HAP-1 (cell line): ENCODE measurements around the gene GLA.

Experiments used
- DNase-seq, 2 experiments: peaks; one replicate each; pipeline ENCODE4 v3.0.0-alpha.2; 2016 to 2020; ENCODE audit warnings: low spot score in 2 of 2
- H3K27me3 ChIP-seq: fragments of 250-450 bp; sonication (Bioruptor Pico); 2 replicates; pipeline ENCODE4 v1.5.1; 2020; ENCODE audit warnings: low read depth, mild to moderate bottlenecking, moderate library complexity
- H3K36me3 ChIP-seq: fragments of 250-450 bp; sonication (Bioruptor Pico); replicated peaks from 2 replicates; pipeline ENCODE4 v1.5.1; 2020; ENCODE audit warnings: mild to moderate bottlenecking
- H3K4me1 ChIP-seq: fragments of 250-450 bp; sonication (Bioruptor Pico); 2 replicates; pipeline ENCODE4 v1.5.1; 2020; ENCODE audit warnings: mild to moderate bottlenecking
- H3K4me3 ChIP-seq: fragments of 250-450 bp; sonication (Bioruptor Pico); 2 replicates; pipeline ENCODE4 v1.5.1; 2020; ENCODE audit warnings: mild to moderate bottlenecking, moderate library complexity
- H3K9me3 ChIP-seq: fragments of 250-450 bp; sonication (Bioruptor Pico); 2 replicates; pipeline ENCODE4 v1.5.1; 2020; ENCODE audit warnings: mild to moderate bottlenecking, moderate library complexity
- in situ Hi-C: fragments of 300-500 bp; cut with MboI; formaldehyde crosslinking; loops from 3 replicates; pipeline ENCODE4 v1.14.3; 2020; ENCODE audit warnings: low sequenced_read_pairs, inconsistent platforms, mixed read lengths

The GLA gene

DNA sequence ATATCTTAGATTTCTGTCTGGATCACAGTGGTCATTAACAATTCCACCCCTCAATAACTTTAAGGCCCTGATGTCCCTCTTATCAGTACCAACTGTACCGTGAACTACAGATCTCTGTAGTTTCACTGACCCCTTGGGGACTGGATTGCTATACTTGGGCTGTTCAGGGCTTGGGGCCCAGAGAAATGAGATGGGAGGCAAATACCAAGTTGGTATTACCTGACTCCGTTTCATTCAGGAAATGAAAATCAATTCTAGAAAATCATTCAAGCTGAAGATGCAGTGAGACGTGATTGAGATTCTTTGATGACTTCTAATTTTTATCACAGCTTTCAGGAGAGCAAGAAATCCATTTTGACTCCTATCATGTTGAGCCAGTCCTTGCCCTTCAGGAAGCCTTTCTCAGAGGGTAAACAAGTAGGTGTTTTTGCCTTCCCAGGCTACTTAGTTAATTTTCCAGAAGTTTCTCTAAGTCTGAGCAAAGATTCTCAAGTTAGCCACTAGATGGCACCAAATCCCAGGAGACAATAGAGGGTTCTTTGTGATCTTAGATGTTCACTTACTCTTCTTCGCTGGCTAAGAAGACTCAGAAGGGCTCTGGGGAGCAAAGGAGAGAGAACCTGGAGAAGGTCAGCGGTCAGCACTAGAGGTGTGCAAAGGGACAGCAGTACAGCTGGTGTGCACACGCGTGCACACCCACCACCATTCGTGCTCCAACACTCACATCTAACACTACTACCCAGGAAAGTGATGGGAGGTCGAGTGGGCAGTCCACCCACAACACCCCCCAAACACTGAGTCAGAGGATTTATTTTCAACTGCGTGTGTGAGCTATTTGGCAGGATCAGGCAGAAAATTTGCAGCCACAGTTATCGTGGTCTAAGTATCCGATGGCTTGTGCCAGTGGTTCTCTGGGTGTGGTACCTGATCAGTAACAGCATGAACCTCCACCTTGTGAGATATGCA, 7.7 kb upstream of the GLA start:
- H3K36me3 ChIP-seq, result peaks cover 21% of the 10 kb centered on the region
- H3K9me3 ChIP-seq, result no peaks in the 10 kb centered on the region
- H3K27me3 ChIP-seq, result no peaks in the 10 kb centered on the region
- no peak overlapping the region for H3K4me3 ChIP-seq
- no peaks in the 10 kb centered on the region for H3K4me1 ChIP-seq
- in situ Hi-C loops, result loop anchor here (10.0 kb wide), 1 partner anchor 379 kb away; no protein-coding TSS in a partner anchor
- peak; percentile 52 to 77 for DNase-seq

DNA sequence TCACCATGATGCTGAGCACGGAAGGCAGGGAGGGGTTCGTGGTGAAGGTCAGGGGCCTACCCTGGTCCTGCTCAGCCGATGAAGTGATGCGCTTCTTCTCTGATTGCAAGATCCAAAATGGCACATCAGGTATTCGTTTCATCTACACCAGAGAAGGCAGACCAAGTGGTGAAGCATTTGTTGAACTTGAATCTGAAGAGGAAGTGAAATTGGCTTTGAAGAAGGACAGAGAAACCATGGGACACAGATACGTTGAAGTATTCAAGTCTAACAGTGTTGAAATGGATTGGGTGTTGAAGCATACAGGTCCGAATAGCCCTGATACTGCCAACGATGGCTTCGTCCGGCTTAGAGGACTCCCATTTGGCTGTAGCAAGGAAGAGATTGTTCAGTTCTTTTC, 4.3 kb upstream of the GLA start:
- no peaks in the 10 kb centered on the region for H3K27me3 ChIP-seq
- in situ Hi-C loops, result loop anchor here (10.0 kb wide), 1 partner anchor 383 kb away; no protein-coding TSS in a partner anchor
- DNase-seq, result no peak
- H3K4me1 ChIP-seq, result peaks cover 14% of the 10 kb centered on the region
- H3K4me3 ChIP-seq, result no peak overlapping the region
- H3K36me3 ChIP-seq, result peaks cover 21% of the 10 kb centered on the region
- H3K9me3 ChIP-seq, result no peaks in the 10 kb centered on the region

- peaks cover 19% of the 10 kb centered on the region for H3K4me1 ChIP-seq
- peaks cover 21% of the 10 kb centered on the region for H3K36me3 ChIP-seq
- peak overlapping the region; percentile 71 for H3K4me3 ChIP-seq
- H3K27me3 ChIP-seq, result 0 out of 2 replicates have a peak, but pooled peaks cover 3% of the 10 kb centered on the region
- DNase-seq, result peak; percentile 45 to 46
- in situ Hi-C loops, result loop anchor here (10.0 kb wide), 1 partner anchor 384 kb away; no protein-coding TSS in a partner anchor
- H3K9me3 ChIP-seq, result no peaks in the 10 kb centered on the region
These were observed 2.7 kb upstream of the GLA start for GRCh38 chrX:101410461-101410860.

GRCh38 chrX:101409043-101409442, 1.3 kb upstream of the GLA start:
- H3K4me1 ChIP-seq, result peaks cover 19% of the 10 kb centered on the region
- peaks cover 20% of the 10 kb centered on the region for H3K36me3 ChIP-seq
- no peak for DNase-seq
- in situ Hi-C loops, result no loop called here
- peak overlapping the region; percentile 71 for H3K4me3 ChIP-seq
- 0 out of 2 replicates have a peak, but pooled peaks cover 3% of the 10 kb centered on the region for H3K27me3 ChIP-seq
- no peaks in the 10 kb centered on the region for H3K9me3 ChIP-seq

- peaks cover 19% of the 10 kb centered on the region for H3K4me1 ChIP-seq
- peak overlapping the region; percentile 71 for H3K4me3 ChIP-seq
- H3K36me3 ChIP-seq, result peaks cover 26% of the 10 kb centered on the region
- no peak for DNase-seq
- H3K27me3 ChIP-seq, result 0 out of 2 replicates have a peak, but pooled peaks cover 3% of the 10 kb centered on the region
- in situ Hi-C loops, result no loop called here
- H3K9me3 ChIP-seq, result no peaks in the 10 kb centered on the region
These were observed 762 bp upstream of the GLA start for GRCh38 chrX:101408532-101408841.

DNA sequence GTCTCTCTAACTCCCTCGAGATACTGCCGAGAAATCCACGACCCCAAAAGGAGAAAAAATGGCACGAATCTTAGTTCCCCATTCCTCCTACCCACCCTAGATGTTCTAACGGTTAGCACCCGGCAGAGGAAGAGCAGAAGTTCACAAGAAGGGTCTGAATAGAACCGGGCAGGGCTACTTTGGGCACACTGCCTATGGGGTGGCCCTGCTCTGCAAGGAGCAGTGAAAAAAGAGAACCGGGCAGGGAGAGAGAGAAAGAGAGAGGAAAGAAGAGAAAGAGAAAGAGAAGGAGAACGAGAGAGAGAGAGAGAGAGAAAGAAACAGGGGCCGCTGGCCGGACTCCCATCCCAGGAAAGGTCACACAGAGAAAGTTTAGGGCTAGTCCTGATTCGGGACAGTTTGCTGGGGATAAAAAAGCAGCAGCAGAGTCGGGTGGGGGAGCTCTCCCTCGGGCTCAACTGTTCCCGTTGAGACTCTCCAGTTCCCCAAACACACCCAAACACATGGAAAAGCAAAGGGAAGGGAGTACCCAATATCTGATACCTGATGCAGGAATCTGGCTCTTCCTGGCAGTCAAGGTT, 468 bp downstream of the GLA start:
- peaks cover 23% of the 10 kb centered on the region for H3K36me3 ChIP-seq
- DNase-seq, result peak in 1 of 2 experiments; percentile 29
- H3K27me3 ChIP-seq, result 0 out of 2 replicates have a peak, but pooled peaks cover 3% of the 10 kb centered on the region
- H3K4me3 ChIP-seq, result peak overlapping the region; percentile 71
- in situ Hi-C loops, result no loop called here
- peaks cover 19% of the 10 kb centered on the region for H3K4me1 ChIP-seq
- H3K9me3 ChIP-seq, result no peaks in the 10 kb centered on the region

GRCh38 chrX:101399825-101400224, 7.9 kb downstream of the GLA start:
- Histone ChIP-seq H3K27me3 (no peaks in the 10 kb centered on the region), H3K9me3 (no peaks in the 10 kb centered on the region), H3K4me1 (no peaks in the 10 kb centered on the region), H3K4me3 (no peak overlapping the region), H3K36me3 (peaks cover 62% of the 10 kb centered on the region)
- no peak for DNase-seq
- in situ Hi-C loops, result no loop called here

DNA sequence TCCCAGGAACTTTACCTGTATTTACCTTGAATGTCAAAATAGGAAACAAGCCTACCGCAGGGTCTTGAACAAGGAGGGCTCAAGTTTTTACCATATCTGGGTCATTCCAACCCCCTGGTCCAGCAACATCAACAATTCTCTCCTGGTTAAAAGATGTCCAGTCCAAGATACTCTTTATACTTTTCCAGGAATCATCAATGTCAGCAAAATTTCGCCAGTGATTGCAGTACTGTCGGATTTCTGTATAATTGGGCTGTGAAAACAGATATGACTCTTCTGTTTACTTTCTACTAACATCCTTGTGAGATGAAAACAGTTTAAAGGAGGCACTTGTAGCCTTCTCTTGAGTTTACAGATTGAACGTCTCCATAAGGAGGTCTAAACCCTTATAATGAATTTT, 9.0 kb downstream of the GLA start:
- H3K4me1 ChIP-seq, result peaks cover 2% of the 10 kb centered on the region; the same call in 1 of the 2 replicates
- no peak overlapping the region for H3K4me3 ChIP-seq
- no peaks in the 10 kb centered on the region for H3K27me3 ChIP-seq
- in situ Hi-C loops, result no loop called here
- H3K36me3 ChIP-seq, result peaks cover 64% of the 10 kb centered on the region
- H3K9me3 ChIP-seq, result no peaks in the 10 kb centered on the region
- no peak for DNase-seq

DNA sequence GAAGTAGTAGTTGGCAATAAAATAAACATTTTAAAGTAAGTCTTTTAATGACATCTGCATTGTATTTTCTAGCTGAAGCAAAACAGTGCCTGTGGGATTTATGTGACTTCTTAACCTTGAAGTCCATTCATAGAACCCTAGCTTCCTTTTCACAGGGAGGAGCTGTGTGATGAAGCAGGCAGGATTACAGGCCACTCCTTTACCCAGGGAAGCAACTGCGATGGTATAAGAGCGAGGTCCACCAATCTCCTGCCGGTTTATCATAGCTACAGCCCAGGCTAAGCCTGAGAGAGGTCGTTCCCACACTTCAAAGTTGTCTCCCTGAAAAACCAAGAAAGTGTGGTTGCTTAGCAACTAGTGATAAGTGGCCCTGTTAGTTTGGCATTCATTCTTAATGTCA, 9.9 kb downstream of the GLA start:
- H3K36me3 ChIP-seq, result peaks cover 68% of the 10 kb centered on the region
- DNase-seq, result peak; percentile 48 to 49
- in situ Hi-C loops, result no loop called here

DNA sequence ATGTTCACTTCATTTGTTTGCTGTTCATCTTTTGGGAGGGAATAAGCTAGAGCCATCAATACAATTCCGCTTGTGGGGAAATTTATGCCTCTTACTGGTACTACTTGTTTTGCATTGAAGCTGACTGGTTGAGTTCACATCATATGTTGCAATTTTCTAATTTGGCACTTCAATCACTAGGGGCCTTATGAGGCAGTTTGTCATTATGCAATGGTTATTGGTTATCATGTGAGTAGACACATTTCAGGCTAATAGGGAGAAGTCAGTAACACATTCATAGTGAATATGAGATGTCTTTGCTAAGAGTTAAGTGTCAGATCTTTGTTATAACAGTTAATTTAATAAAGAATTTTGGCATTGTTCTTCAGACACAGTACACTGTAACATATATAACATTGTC, 11.9 kb downstream of the GLA start:
- peaks cover 66% of the 10 kb centered on the region for H3K36me3 ChIP-seq
- no peak overlapping the region for H3K4me3 ChIP-seq
- DNase-seq, result no peak
- H3K9me3 ChIP-seq, result no peaks in the 10 kb centered on the region
- in situ Hi-C loops, result no loop called here
- H3K27me3 ChIP-seq, result no peaks in the 10 kb centered on the region
- peaks cover 15% of the 10 kb centered on the region for H3K4me1 ChIP-seq

More for the DNA sequence above, 9.9 kb downstream of the GLA start:
- Histone ChIP-seq H3K4me3 (no peak overlapping the region), H3K4me1 (peaks cover 8% of the 10 kb centered on the region), H3K9me3 (no peaks in the 10 kb centered on the region), H3K27me3 (no peaks in the 10 kb centered on the region)

GRCh38 chrX:101394372-101394771, 13.4 kb downstream of the GLA start:
- no peaks in the 10 kb centered on the region for H3K27me3 ChIP-seq
- no peaks in the 10 kb centered on the region for H3K9me3 ChIP-seq
- in situ Hi-C loops, result loop anchor here (5.0 kb wide), 1 partner anchor 42 kb away; no protein-coding TSS in a partner anchor
- DNase-seq, result no peak
- H3K4me1 ChIP-seq, result peaks cover 21% of the 10 kb centered on the region
- H3K4me3 ChIP-seq, result no peak overlapping the region
- peaks cover 54% of the 10 kb centered on the region for H3K36me3 ChIP-seq

- DNase-seq, result no peak
- H3K27me3 ChIP-seq, result no peaks in the 10 kb centered on the region; the same call in 1 of the 2 replicates
- H3K4me3 ChIP-seq, result peak overlapping the region; percentile 75; the same call in 1 of the 2 replicates
- H3K4me1 ChIP-seq, result peaks cover 21% of the 10 kb centered on the region
- H3K9me3 ChIP-seq, result no peaks in the 10 kb centered on the region
- H3K36me3 ChIP-seq, result peaks cover 54% of the 10 kb centered on the region
- in situ Hi-C loops, result loop anchor here (5.0 kb wide), 1 partner anchor 41 kb away; no protein-coding TSS in a partner anchor
These were observed 14.0 kb downstream of the GLA start for GRCh38 chrX:101393530-101394305.

DNA sequence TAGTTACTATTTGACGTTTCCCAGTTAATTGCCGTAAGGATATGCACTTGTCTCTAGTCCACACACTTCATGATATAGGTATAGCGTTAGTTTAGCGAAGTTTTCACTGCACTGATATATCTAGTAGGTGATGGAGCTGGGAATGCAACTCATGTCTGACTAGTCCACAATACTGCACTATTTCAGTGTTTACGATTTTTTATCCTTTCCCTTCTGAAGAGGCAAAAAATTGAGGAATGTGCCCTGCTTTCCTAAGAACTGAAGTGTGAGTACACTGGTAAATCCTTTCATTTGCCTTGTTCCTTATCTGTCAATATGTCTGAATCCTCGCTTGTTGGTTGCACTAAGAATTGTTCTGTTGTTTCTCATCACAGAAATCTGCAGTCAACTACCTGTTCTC, 15.9 kb downstream of the GLA start:
- H3K36me3 ChIP-seq, result peaks cover 54% of the 10 kb centered on the region
- in situ Hi-C loops, result loop anchor here (5.0 kb wide), 1 partner anchor 40 kb away; no protein-coding TSS in a partner anchor
- no peaks in the 10 kb centered on the region for H3K9me3 ChIP-seq
- H3K4me1 ChIP-seq, result peaks cover 21% of the 10 kb centered on the region
- no peaks in the 10 kb centered on the region; the same call in 1 of the 2 replicates for H3K27me3 ChIP-seq
- peak overlapping the region; percentile 75 for H3K4me3 ChIP-seq
- no peak for DNase-seq
